SK-N-SH treated with all-trans-retinoic acid at 6 μM for 48 hours (cell line): ENCODE results near the gene ZNF536.

Experiments
- ARNTL ChIP-seq: fragments of 450-650 bp; formaldehyde crosslinking; IDR thresholded peaks from 2 replicates; pipeline ENCODE4 v1.5.0; 2020; ENCODE audit warnings: low read depth, mild to moderate bottlenecking, moderate library complexity, borderline replicate concordance
- BACH2 ChIP-seq: fragments of 250-450 bp; sonication (Bioruptor Pico); IDR thresholded peaks from 2 replicates; pipeline ENCODE4 v1.9.0; 2021; ENCODE audit warnings: mild to moderate bottlenecking, borderline replicate concordance
- OSR1 ChIP-seq: fragments of 250-450 bp; sonication (Bioruptor Pico); IDR thresholded peaks from 2 replicates; pipeline ENCODE4 v1.8.0; 2022; ENCODE audit warnings: moderate library complexity, mild to moderate bottlenecking, inconsistent platforms
- ZNF8 ChIP-seq: fragments of 450-650 bp; formaldehyde crosslinking; IDR thresholded peaks from 2 replicates; pipeline ENCODE4 v1.5.0; 2020; ENCODE audit warnings: mild to moderate bottlenecking, moderate library complexity
- TF ChIP-seq, protein P1 (sequence below): fragments of 250-450 bp; sonication (Bioruptor Pico); IDR thresholded peaks from 2 replicates; pipeline ENCODE4 v1.8.0; 2020; ENCODE audit warnings: mild to moderate bottlenecking, moderate library complexity, borderline replicate concordance

DNA sequence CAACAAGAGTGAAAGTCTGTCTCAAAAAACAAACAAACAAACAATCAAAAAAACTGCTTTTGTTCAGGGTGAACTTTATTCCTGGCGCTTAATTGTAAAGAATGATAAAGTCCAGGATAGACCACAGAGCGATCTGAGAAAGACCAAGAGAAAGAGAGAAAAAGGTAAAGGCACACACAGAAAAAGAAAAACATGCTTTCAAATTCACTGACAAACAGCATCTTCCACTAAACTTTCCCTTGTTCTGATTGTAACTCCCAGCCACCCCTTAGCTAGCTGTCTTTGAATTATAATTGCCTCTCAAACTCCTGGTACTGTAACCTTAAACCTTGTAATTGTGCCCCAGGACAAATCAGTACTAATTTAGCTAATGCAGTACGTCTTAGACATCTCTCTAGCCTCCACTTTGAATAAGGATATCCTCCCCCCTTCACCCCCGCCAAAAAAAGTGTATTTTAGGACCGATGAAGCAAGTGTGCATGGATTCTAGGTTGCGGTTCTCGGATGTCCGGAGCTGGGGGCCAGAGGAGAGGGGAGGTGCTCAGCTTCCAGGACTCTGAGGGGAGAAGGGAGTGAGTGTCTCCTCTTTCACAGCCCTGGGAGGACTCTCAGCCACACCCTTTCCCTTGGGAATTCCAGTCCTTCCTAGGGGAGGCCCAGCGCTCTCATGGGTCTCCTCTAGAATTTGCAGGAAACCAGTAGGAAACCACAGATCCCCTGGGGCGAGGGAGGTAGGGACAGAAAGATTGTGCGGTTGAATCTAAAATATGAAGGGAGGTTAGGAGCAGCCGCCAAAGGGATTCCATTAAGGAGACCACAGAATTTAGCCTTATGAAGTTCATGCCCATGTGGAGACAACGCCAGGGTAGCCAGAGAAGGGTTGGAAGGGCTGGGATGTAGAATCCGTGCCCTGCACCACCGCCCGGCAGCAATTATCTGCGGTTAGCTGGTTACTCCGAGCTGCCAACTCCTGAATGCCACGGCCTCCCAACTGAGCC, 19.7 kb downstream of the ZNF536 start:
- TF ChIP-seq BACH2 = no peak
- TF ChIP-seq ARNTL = no peak
- TF ChIP-seq OSR1 (CRISPR knock-in tag) = no peak
- TF ChIP-seq, protein P1, sequence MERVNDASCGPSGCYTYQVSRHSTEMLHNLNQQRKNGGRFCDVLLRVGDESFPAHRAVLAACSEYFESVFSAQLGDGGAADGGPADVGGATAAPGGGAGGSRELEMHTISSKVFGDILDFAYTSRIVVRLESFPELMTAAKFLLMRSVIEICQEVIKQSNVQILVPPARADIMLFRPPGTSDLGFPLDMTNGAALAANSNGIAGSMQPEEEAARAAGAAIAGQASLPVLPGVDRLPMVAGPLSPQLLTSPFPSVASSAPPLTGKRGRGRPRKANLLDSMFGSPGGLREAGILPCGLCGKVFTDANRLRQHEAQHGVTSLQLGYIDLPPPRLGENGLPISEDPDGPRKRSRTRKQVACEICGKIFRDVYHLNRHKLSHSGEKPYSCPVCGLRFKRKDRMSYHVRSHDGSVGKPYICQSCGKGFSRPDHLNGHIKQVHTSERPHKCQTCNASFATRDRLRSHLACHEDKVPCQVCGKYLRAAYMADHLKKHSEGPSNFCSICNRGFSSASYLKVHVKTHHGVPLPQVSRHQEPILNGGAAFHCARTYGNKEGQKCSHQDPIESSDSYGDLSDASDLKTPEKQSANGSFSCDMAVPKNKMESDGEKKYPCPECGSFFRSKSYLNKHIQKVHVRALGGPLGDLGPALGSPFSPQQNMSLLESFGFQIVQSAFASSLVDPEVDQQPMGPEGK (CRISPR knock-in tag) = no peak
- no peak for TF ChIP-seq ZNF8 (CRISPR knock-in tag)
